SKM-1 (cell line): ENCODE measurements around the gene ACTC1.

Experiments
- DNase-seq: peaks from one replicate; lab custom pipeline; 2025; ENCODE audit not compliant: unreplicated experiment; lab: John Stamatoyannopoulos, UW

The ACTC1 gene

GRCh38 chr15:34759992-34760391, 35.4 kb downstream of the ACTC1 start:
- DNase-seq, result no peak

DNA sequence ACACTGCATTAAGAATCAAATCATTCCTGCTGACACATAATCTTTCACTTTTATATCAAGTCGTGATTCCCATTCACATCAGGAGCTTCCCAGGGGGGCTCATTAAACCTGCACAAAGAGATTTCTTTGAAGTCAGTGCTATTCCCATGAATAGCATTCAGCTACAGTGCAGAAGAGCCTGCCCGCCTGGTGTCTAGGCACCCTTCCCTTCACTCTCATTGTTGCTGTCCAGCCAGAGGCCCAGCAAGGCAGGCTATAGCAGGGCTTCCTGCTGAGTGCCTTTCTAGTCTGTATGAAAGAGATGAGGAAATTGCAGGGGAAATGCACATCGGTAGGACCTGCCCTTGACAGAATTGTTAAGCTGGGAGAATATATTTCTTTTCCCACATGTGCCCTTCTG, 36.0 kb downstream of the ACTC1 start:
- no peak for DNase-seq

GRCh38 chr15:34757262-34757661, 38.1 kb downstream of the ACTC1 start:
- no peak for DNase-seq

GRCh38 chr15:34755419-34755773, 40.0 kb downstream of the ACTC1 start:
- no peak for DNase-seq

- DNase-seq, result no peak
Measured at GRCh38 chr15:34754674-34755418, 40.5 kb downstream of the ACTC1 start, which contains the start of gene GJD2. Gene GJD2, minus strand, starts transcription at chr15:34754998. Its CDS starts 510 bp downstream, at chr15:34754488.

GRCh38 chr15:34754171-34754601, 41.2 kb downstream of the ACTC1 start:
- DNase-seq, result no peak

- DNase-seq, result no peak
Measured at GRCh38 chr15:34753236-34753894, 42.0 kb downstream of the ACTC1 start.

DNA sequence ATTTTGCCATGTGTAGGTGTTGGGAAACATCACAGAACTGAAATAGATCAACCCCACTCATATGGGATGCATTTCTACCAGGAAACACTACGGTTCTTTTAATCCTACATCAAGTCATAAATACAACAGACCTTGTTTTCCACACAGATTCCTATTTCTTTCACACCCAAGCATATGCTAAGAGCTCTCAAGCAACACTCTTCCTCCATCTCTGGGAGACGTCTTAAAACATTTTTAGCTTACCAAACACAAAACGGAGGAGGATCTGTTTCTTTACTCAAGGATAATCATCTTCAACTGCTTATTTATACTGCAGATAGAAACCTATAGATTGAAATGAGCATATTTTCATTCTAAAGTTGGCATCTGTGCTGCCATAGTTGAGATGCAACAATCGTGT, 45.7 kb downstream of the ACTC1 start:
- DNase-seq, result no peak
